ENCODE results near the gene MICAL2. TPM values are rescaled to one million over a fixed set of nuclear protein-coding genes. Genes with fewer than 3 reads are reported as not detected.

MICAL2 gene
- total RNA-seq, 2 donors from 2014 or later, result 13.1 to 285 TPM

DNA sequence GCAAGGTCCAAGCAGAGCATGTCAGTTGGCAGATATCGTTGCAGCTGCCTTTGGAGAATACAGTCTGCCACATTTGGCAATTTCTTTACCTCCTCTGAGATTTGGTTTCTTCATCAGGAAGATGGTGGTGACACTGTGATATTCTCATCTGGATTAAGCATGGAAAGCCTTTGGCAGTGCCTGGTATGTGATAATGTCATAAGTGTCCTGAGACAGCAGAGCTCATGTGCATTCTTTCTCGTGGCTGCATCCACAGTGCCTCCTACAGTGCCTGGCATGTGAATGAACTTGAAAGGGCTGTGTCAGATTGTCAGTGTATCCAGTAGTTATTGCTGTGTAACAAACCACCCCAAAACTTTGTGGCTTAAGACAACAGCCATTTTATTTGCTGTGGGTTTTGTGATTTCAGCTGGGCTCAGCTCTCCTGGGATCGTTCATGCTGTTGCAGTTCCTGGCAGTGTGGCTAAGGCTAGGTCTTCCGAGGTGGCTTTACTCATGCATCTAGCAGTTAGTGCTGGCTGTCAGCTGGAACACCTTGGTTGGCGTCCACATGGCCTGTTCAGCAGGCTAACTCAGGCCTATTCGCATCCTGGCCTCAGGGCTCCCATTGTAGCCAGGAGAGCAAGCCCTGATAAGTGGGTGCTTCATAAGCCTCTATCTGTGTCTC lies 35.7 kb upstream of the MICAL2 start:
- no peak for DNase-seq (ENCODE audit: low spot score)
- no peaks in the 10 kb centered on the region for H3K27me3 ChIP-seq (replicated peaks; ENCODE audit: insufficient read depth)
- no peaks in the 10 kb centered on the region for H3K36me3 ChIP-seq
- H3K4me1 ChIP-seq (replicated peaks), result peaks cover under 1% of the 10 kb centered on the region
- no peak for TF ChIP-seq POLR2A (IDR thresholded peaks at IDR 0.05)
- TF ChIP-seq, protein P1, sequence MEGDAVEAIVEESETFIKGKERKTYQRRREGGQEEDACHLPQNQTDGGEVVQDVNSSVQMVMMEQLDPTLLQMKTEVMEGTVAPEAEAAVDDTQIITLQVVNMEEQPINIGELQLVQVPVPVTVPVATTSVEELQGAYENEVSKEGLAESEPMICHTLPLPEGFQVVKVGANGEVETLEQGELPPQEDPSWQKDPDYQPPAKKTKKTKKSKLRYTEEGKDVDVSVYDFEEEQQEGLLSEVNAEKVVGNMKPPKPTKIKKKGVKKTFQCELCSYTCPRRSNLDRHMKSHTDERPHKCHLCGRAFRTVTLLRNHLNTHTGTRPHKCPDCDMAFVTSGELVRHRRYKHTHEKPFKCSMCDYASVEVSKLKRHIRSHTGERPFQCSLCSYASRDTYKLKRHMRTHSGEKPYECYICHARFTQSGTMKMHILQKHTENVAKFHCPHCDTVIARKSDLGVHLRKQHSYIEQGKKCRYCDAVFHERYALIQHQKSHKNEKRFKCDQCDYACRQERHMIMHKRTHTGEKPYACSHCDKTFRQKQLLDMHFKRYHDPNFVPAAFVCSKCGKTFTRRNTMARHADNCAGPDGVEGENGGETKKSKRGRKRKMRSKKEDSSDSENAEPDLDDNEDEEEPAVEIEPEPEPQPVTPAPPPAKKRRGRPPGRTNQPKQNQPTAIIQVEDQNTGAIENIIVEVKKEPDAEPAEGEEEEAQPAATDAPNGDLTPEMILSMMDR (IDR thresholded peaks at IDR 0.05), result no peak
- TF ChIP-seq POLR2AphosphoS5 (IDR thresholded peaks at IDR 0.05), result no peak
- intact Hi-C loops (cut with DNase I), result no loop called here
- WGBS, result 91% methylated on average over 6 of the region's 6 CpGs
- H3K9me3 ChIP-seq, result no peaks in the 10 kb centered on the region
- H3K27ac ChIP-seq, result no peak overlapping the region
- no peak overlapping the region for H3K4me3 ChIP-seq

DNA sequence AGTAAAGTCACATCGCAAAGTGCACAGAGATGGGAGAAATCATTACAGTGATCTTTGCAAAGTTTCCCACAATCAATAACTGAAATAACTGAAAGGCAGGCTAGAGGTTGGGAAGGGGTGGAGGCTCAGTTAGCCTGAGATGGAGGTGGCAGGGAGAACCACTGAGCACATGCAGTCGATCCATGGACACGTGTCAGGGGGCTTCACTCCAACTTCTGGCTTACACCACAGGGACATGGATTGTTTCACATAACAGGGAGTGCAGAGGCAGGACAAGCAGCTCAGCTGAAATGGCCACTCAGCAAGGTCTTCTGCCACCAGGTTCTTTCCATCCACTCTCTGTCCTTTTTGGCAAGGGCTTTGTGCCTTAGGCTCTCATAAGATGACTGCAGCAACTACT lies 35.1 kb upstream of the MICAL2 start:
- no peak for DNase-seq (ENCODE audit: low spot score)
- Histone ChIP-seq H3K9me3 (no peaks in the 10 kb centered on the region), H3K27me3 (replicated peaks; ENCODE audit: insufficient read depth) (no peaks in the 10 kb centered on the region), H3K36me3 (no peaks in the 10 kb centered on the region), H3K27ac (peak overlapping the region in 1 of 2 donors; percentile 39), H3K4me1 (replicated peaks) (peaks cover 7% of the 10 kb centered on the region), H3K4me3 (no peak overlapping the region)
- intact Hi-C loops (cut with DNase I), result no loop called here
- TF ChIP-seq POLR2A (IDR thresholded peaks at IDR 0.05), result no peak
- WGBS, result 97% methylated on average over 3 of the region's 3 CpGs

DNA sequence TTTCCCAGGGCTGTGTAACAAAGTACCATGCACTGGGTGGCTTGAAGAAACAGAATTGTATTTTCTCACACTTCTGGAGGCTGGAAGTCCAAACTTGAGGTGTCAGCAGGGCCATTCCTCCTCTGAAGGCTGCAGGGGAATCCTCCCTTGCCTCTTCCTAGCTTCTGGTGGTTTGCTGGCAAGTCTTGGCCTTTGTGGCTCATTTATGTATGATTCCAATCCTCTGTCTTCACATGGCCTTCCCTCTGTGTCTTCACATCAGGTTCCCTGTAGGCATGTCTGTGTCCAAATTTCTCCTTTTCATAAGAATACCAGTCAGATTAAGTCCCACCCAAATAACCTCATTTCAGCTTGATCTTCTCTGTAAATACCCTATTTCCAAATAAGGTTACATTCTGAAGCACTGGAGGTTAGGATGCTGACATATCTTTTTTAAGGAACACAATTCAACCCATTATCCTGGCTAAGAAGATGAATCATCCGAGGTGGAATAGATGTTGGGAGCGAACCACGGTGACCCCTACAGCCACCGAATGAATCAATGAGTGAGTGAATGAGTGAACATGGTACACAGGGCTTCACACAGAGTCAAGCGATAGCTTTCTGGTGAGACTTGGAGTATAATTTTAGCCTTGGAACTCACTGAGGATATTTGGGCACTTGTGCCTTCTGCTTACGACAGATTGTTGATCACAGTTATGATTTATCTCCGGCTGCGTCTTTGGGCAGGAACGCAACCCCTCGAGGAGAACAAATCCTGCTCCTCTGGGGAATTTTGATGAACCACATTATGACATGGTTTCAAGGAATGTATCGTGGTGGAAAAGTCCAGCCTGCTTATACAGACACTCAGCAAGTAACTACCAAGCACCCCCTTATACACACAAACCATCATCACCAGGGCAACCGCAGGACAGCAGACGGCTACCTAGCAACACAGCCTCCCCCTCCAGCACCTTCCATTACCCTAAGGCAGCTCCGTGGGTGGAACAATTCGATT lies 34.3 kb upstream of the MICAL2 start:
- H3K36me3 ChIP-seq, result no peaks in the 10 kb centered on the region
- H3K4me3 ChIP-seq, result no peak overlapping the region
- DNase-seq (ENCODE audit: low spot score), result no peak
- H3K9me3 ChIP-seq, result no peaks in the 10 kb centered on the region
- H3K27me3 ChIP-seq (replicated peaks; ENCODE audit: insufficient read depth), result no peaks in the 10 kb centered on the region
- WGBS, result 64% methylated on average over 15 of the region's 15 CpGs
- TF ChIP-seq POLR2A (IDR thresholded peaks at IDR 0.05), result no peak
- peak; percentile 71 for TF ChIP-seq POLR2AphosphoS5 (IDR thresholded peaks at IDR 0.05)
- TF ChIP-seq, protein P1 (IDR thresholded peaks at IDR 0.05), result no peak
- intact Hi-C loops (cut with DNase I), result no loop called here
- peaks cover 8% of the 10 kb centered on the region for H3K4me1 ChIP-seq (replicated peaks)
- peak overlapping the region; percentile 39 to 57 for H3K27ac ChIP-seq

DNA sequence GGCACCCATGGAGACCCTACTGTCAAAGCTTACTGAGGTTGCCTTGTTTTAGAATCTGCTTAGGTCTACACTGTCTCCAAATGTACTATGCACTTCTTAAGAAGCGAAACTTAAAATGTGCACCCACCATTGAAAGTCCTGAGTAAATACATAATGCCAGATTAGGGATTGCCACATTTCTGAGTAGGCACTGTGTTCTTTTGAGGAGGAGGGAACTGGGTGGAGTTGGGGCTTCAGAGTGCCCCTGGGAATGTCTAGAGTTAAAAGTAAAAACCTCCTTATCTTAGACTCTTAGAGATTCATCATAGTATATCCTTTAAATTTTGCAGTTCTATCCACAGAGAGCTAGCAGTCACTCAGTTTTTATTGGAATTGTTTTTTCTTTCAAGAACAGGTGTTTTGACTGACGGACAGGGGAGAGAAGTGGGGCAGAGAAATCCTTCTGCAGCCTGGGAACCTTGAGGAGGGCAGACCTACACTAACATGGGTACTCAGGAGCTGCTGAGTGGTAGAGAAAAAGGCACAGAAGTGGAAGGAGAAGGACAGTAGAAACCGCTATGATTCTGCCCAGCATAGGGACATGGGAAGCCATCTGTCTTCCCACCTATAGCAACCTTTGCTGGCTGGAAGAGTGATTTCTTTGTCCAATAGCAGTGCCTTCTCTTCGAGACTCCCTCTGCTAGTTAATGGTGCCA lies 33.4 kb upstream of the MICAL2 start:
- TF ChIP-seq POLR2A (IDR thresholded peaks at IDR 0.05) (no peak), POLR2AphosphoS5 (IDR thresholded peaks at IDR 0.05) (no peak)
- TF ChIP-seq, protein P1 (IDR thresholded peaks at IDR 0.05), result no peak
- Histone ChIP-seq H3K4me1 (replicated peaks) (peaks cover 8% of the 10 kb centered on the region), H3K4me3 (no peak overlapping the region), H3K27me3 (replicated peaks; ENCODE audit: insufficient read depth) (no peaks in the 10 kb centered on the region), H3K36me3 (no peaks in the 10 kb centered on the region), H3K9me3 (no peaks in the 10 kb centered on the region), H3K27ac (peak overlapping the region; percentile 25 to 57)
- DNase-seq (ENCODE audit: low spot score), result no peak
- intact Hi-C loops (cut with DNase I), result no loop called here
- 88% methylated on average over 4 of the region's 4 CpGs for WGBS
